SK-N-DZ (cell line): ENCODE measurements around the gene KIF1B. TPM values are rescaled to one million over a fixed set of nuclear protein-coding genes. Genes with fewer than 3 reads are reported as not detected.

ENCODE experiments used
- DNase-seq: peaks from one replicate; pipeline ENCODE4 v3.0.0-alpha.2; 2015; ENCODE audit warnings: low spot score
- polyA plus RNA-seq, 2 experiments: library from polyadenylated mRNA; depleted of rRNA; stranded (reverse); fragments of >200 nt; gene quantifications; 2 replicates each; pipeline ENCODE4 v1.2.3, GENCODE V29; 2014

Gene KIF1B, protein sequence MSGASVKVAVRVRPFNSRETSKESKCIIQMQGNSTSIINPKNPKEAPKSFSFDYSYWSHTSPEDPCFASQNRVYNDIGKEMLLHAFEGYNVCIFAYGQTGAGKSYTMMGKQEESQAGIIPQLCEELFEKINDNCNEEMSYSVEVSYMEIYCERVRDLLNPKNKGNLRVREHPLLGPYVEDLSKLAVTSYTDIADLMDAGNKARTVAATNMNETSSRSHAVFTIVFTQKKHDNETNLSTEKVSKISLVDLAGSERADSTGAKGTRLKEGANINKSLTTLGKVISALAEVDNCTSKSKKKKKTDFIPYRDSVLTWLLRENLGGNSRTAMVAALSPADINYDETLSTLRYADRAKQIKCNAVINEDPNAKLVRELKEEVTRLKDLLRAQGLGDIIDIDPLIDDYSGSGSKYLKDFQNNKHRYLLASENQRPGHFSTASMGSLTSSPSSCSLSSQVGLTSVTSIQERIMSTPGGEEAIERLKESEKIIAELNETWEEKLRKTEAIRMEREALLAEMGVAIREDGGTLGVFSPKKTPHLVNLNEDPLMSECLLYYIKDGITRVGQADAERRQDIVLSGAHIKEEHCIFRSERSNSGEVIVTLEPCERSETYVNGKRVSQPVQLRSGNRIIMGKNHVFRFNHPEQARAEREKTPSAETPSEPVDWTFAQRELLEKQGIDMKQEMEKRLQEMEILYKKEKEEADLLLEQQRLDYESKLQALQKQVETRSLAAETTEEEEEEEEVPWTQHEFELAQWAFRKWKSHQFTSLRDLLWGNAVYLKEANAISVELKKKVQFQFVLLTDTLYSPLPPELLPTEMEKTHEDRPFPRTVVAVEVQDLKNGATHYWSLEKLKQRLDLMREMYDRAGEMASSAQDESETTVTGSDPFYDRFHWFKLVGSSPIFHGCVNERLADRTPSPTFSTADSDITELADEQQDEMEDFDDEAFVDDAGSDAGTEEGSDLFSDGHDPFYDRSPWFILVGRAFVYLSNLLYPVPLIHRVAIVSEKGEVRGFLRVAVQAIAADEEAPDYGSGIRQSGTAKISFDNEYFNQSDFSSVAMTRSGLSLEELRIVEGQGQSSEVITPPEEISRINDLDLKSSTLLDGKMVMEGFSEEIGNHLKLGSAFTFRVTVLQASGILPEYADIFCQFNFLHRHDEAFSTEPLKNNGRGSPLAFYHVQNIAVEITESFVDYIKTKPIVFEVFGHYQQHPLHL (N-terminal part only)
- polyA plus RNA-seq (2014; cell fraction: cytosol; rRNA removed) = 21.7 and 21.8 TPM in 2 replicates
- 12.3 and 19.5 TPM in 2 replicates for polyA plus RNA-seq (2014; cell fraction: nucleus; rRNA removed)

DNA sequence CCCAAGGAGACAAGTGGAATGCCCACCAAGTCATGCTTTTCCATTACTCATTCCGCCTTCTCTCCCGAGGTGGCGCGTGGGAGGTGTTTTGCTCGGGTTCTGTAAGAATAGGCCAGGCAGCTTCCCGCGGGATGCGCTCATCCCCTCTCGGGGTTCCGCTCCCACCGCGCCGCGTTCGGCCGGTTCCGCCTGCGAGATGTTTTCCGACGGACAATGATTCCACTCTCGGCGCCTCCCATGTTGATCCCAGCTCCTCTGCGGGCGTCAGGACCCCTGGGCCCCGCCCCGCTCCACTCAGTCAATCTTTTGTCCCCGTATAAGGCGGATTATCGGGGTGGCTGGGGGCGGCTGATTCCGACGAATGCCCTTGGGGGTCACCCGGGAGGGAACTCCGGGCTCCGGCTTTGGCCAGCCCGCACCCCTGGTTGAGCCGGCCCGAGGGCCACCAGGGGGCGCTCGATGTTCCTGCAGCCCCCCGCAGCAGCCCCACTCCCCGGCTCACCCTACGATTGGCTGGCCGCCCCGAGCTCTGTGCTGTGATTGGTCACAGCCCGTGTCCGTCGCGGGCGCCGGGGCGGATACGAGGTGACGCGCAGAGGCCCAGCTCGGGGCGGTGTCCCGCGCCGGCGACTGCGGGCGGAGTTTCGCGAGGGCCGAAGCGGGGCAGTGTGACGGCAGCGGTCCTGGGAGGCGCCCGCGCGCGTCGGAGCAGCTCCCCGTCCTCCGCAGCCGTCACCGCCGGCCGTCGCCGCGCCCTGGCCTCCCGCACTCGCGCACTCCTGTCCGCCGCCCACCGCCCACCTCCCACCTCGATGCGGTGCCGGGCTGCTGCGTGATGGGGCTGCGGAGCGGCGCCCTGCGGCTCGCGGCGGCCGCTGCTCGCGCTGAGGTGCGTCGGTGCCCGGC is at the start of gene KIF1B:
TSS of gene KIF1B (plus strand) at position 666 of the 906 bp plus-strand sequence. CDS start 21,759 bp downstream, outside the sequence.
- peak; percentile 94 for DNase-seq

DNA sequence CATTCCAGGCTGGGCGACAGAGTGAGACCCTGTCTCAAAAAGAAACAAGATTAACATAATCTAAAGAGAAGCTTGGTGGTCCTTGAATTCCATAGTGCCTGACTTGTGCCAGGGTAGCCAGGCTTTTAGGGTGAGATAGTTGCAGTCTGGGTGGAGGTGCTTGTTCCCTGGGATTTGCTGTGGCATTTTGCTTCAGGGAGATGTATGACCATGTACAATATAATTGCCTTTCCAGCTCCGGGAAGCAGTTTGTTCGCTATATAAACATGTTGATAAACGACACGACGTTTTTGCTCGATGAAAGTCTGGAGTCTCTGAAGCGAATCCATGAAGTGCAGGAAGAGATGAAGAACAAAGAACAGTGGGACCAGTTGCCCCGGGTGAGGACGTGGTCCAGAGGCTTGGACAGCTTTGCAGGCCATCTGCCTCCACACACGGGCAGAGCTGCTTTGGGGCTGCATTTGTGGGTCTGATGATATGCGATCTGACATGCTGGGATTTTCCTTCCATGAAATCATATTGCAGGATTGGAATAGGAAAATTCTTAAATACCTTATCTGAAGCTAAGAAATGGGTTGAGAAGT is 49.4 kb upstream of the KIF1B start:
- DNase-seq = no peak

DNA sequence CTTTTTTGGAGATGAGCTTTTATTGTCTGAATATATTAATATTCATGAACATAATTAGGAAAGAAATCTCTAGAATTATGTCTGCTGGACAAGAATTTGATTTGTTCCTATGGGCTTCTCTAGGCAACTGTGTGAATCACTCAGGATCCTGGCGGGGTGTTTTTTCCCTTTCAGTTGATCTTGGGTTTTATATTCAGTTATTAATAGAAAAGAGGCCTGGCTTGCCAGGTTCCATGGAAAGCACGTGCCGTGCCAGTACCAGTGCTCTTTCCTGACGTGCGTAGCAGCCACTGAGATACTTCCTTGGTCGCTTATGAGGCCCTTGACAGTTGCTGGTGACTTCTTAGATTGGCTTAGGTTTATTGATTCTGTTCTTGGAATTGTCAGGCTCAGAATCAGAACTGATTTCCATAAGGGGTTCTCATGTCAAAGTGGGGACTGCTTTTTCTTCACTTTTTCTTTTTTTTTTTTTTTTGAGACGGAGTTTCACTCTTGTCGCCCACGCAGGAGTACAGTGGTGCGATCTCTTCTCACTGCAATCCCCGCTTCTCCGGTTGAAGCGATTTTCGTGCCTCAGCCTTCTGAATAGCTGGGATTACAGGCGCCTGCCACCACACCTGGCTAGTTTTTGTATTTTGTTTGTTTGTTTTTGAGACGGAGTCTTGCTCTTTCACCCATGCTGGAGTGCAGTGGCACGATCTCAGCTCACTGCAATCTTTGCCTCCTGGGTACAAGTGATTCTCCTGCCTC is 48.7 kb upstream of the KIF1B start:
- no peak for DNase-seq

DNA sequence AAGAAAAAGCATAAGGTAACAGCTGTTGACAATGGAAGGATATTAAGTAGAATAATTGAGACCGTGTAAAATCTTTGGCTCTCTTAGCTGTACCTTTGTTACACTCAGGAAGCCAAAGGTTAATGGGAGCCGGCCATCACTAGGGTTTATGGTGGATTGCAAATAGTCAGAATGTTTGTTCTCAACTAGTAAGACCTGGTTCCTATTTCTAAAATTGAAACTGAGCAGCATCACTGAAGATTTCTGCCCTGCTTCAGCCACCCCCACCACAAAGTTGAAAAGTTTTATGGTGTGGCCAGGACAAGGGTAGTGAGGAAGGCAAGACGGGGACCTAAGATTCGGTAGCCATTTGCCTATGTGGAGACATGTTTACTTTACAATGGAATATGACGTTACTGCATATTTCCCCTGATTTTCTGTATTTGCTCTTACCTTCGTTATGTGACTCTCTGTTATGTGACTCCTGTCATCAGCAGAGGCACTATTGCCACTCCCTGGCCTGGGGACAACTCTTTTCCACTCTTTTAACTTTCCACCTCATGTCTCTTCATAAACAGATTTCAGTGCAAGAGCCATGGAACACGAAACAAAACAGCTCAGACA is 41.4 kb upstream of the KIF1B start:
- no peak for DNase-seq

DNA sequence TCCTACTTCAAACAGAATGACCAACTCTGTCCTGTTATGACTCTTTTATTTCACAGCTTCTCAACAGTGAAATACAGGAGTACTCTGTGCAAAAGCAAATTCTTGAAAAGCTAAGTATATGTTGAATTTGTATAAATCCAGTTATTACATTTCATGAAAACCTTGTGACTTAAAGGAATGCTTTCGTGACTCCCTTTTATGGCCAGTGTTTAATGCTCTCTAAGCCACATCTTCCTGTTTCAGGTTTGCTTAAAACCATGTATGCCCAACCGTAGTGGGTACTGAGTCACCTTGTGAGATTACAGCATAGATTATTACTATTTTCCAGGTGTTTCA is 40.2 kb upstream of the KIF1B start:
- DNase-seq = no peak

DNA sequence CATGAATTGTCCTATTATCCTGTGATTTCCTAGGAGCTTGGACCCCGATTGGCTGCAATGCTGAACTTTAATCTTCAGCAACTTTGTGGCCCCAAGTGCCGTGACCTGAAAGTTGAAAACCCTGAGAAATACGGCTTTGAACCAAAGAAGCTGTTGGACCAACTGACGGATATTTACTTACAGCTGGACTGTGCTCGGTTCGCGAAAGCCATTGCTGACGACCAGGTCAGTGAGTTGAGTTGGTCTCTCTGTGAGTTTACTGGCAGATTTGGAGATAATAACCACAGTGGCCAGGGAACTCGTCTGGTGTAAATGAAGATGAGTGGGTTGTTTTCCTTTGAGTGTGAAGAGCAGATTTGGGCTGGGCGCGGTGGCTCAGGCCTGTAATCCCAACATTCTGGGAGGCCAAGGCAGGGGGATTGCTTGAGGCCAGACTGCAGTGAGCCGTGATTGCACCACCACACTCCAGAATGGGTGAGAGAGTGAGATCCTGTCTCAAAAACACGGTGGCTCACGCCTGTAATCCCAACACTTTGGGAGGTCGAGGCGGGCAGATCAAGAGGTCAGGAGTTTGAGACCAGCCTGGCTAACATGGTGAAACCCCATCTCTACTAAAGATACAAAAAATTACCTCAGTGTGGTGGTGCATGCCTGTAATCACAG is 39.1 kb upstream of the KIF1B start:
- DNase-seq = no peak

DNA sequence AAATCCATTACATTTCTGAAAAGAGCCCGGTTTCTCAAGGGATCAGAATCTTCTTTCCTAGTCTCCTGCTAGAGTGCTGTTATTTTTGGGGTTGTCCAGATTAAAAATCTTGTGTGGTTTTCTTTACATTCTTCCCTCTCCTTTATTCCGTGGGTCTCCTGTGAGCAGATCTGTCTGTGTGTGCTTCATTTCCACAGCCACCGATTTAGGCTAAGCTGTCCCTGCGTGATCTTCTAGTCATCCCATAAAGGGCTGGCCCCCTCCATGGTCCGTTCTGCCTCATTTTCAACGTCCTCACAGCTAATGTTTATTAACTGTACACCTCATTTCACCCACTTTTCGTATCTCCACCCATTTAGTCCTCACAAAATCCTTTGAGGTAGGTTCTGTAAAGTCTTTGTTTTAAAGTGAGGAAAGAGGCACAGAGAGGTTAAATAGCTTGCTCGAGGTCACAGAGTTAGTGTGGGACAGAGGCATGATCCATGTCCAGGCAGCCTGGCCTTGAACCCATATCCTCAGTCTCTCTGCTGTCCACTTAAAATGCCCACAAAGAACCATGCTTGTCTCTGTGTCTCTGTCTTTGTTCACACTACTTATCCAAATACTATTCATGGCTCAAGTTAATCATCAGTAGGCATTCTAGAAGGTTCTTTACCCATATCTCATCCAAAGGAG is 38.2 kb upstream of the KIF1B start:
- no peak for DNase-seq

DNA sequence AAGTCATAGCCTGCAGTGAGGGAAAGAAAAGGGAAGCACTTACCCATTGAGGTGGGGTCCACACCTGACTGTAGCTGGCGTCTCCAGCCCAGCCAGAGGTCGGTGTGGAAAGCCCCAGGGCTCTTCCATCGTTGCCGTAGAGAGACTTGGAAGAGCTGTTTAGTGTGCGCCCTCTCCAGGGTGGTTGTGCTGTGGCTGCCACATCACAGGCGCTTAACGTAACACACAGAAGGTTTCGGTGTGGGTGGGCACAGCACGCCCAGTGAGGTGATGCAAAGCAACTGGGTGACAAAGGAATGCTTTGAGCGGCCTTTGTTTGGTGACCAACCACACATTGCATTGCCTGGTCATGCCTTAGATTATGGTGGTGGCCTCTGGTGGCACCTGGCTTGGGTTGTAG is 36.8 kb upstream of the KIF1B start:
- DNase-seq = no peak

DNA sequence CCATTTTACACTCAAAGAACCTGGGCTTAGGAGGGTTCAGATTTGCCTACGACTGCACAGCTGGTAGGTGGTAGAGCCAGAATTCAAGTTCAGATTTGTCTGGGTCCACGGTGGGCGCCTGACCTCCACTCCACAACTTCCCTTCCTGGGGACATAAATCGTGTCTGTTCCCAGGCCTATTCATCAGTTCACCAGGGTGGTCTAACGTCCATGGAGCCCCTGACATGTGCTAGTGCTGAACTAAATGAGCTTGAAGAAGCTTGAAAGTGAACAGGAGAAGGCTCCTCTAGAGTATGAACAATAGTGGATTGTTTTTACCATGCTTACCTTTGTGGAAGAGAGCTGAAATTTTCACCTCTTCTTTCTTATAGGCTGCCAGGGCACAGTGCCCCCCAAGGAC is 32.5 kb upstream of the KIF1B start:
- DNase-seq = no peak

DNA sequence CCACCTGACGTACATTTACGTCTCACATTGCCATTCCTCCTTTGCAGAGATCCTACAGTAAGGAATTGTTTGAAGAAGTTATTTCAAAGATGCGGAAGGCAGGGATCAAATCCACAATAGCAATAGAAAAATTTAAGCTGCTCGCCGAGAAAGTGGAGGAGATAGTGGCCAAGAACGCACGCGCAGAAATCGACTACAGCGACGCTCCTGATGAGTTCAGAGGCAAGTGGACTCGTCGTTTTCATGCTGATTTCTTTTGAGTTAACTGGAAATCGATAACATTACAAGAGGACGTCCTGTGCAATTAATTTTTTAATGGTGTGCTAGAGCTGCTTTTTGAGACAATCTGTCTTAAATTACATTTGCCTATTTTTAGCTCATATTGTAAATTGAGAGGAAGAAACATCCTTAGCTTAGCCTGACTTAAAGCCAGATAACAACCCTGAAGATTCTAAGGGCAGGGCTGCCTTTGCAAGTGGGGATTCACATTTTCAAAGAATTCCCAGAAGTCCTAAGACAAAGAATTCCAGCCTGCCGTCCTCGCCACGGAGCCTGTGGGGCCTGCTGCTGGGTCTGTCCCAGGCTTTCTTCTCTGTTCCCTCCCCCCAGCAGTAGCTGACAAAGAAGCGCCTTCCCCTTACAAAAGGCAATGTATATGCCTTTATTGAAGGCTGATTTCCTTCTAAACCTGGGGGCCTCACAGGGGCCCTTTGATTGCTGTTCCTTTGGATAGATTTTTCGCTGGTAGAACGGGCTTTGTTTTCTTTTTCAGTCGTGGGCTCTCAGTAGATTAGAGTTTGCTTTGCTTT is 31.6 kb upstream of the KIF1B start:
- DNase-seq = no peak

DNA sequence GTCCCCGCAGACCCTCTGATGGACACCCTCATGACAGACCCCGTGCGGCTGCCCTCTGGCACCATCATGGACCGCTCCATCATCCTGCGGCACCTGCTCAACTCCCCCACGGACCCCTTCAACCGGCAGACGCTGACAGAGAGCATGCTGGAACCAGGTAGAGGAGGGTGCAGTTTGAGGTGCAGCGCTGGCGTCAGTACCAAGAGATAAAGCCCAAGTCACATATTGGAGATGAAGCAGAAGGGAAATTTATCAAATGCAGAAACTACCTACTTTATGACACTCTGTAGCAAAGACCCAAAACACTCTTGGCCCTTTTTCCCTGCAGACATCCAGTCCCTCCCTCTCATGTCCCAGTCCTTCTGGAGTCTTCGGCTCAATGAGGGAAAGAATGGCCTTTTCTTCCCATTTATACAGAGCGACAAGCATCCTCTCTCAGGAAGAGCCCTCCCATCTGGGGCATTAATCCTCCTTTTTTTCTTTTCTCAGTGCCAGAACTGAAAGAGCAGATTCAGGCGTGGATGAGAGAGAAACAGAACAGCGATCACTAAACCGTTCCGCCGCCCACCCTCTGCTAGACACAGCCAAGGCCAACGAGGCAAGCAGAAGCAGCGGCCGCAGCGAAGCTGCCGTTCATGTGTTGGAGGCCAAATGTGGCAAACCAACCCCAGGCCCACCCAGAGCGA is 30.8 kb upstream of the KIF1B start:
- DNase-seq = no peak

DNA sequence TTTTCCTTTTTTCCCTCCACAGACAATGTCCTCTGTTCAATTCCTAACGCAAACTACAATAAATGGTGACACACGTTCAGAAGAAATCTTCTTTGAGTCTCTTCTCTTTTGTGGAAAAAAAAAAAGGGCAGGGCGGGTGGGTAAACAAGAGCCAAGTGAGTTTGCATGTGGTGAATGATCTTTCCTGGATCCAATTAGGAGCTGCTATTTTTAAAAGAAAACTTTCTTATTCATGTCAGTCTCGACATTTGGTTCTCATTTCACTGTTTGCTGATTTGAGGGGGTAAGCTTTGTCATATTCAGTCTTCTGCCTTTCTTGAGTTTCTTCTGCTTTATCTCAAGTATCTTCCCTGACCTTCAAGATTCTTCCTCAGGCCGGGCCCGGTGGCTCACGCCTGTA is 29.2 kb upstream of the KIF1B start:
- DNase-seq = no peak

DNA sequence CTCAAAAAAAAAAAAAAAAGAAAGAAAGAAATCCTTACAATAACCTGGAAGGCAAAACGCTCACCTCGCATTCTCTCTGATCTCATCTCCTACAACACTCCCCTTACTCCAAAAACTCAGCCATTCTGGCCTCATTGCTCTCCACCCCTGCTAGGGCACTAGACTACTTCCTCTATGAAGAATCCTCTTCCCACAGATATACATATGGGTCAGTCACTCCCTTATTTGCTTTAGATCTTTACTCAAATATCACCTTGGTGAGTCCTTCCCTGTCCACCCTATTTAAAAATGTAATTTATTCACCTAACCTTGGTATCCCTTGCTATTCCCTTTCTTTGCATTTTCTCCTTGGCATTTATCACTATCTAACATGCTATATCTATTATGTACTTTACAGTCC is 24.6 kb upstream of the KIF1B start:
- no peak for DNase-seq

DNA sequence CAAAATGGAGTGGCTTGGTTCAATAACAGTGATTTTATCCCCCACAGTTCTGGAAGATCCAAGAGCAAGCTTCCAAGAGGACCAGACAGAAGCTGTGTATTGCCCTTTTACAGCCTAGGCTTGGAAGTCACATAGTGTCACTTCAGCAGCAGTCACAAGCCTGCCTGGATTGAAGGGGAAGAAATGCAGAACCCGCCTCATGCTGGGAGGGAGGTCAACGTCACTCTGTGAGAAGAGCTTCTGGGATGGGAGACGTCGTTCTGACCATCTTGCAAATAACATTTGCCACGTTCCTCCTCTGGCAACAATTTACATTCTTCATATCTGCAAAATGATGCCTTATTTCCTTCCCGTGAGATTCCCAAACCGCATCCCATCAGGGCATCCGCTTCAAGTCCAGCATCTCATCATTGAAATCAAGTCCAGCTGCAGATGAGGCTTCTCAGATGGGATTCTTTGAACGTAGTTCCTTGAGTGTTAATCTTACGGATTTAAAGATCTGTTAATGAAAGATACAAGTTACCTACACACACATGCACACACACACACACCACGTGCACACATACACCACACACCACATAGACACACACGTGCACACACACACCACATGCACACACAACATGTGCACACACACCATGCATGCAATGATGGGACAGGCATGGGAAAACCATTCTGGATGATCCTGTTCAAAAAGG is 23.9 kb upstream of the KIF1B start:
- DNase-seq = no peak

DNA sequence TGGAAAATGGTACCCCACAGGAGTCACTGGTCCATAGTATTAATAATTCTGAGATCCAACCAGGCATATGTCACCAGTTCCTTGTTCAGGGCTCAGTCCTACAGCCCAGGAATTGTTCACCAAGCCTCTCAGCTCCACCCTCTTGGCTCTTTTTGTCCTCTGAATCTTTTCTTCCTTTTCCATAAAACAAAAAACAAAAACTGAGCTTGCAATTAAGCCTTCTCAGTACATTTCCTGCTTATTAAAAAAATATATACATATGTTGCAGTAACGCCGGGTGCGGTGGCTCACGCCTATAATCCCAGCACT is 23.4 kb upstream of the KIF1B start:
- DNase-seq = no peak

DNA sequence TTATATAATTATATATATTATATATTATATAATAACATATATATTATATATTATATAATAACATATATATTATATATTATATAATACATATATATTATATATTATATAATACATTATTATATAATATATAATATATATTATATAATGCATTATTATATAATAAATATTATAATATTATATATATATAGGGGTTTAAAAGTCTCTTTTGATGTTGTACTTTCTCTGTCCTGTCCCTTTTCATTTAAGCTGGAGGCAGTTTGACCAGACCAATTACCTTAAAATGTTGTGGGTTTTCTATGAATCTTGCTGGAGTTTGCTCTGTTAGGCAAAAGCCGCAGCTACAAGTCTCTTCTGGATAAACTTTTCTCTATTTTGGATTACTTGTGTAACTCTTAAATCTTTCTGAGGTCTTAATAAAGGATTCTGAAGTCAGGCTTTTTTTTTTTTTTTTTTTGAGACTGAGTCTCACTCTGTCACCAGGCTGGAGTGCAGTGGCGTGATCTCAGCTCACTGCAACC is 22.2 kb upstream of the KIF1B start:
- no peak for DNase-seq
